UCSD-AML1 (cell line): ENCODE measurements around the gene RBP7.
A peak's percentile ranks its signal among the peaks of the same experiment; 100 is the strongest.
"Not testable (repeated sequence)": the region's sequence is repeated elsewhere in the genome, so short reads cannot be mapped to it uniquely, and the experiment has no call there.

ENCODE experiments used
- DNase-seq: peaks from one replicate; lab custom pipeline; 2025; ENCODE audit not compliant: unreplicated experiment; lab: John Stamatoyannopoulos, UW

Gene RBP7

GRCh38 chr1:10028956-10029500 is 32.0 kb downstream of the RBP7 start:
- not testable (repeated sequence) for DNase-seq

GRCh38 chr1:10031461-10031860 is 34.4 kb downstream of the RBP7 start:
- DNase-seq, result no peak

GRCh38 chr1:10032590-10033358 is 35.7 kb downstream of the RBP7 start, which contains the start of gene UBE4B:
UBE4B (plus strand) TSS chr1:10032958; CDS start chr1:10033671, 713 bp downstream.
- peak; percentile 99 for DNase-seq

GRCh38 chr1:10033359-10033845 is 36.4 kb downstream of the RBP7 start:
- no peak for DNase-seq

- DNase-seq, result no peak
These were observed 45.7 kb downstream of the RBP7 start for GRCh38 chr1:10042746-10043145.

GRCh38 chr1:10045480-10046355 is 48.7 kb downstream of the RBP7 start:
- DNase-seq, result no peak

GRCh38 chr1:10046356-10047085 is 49.5 kb downstream of the RBP7 start:
- DNase-seq, result no peak

GRCh38 chr1:10048601-10049000 is 51.6 kb downstream of the RBP7 start:
- DNase-seq, result no peak

- DNase-seq, result no peak
These were observed 53.6 kb downstream of the RBP7 start for GRCh38 chr1:10050611-10051010.

GRCh38 chr1:10051656-10052055 is 54.6 kb downstream of the RBP7 start:
- no peak for DNase-seq

GRCh38 chr1:10052347-10052746 is 55.3 kb downstream of the RBP7 start:
- no peak for DNase-seq

- no peak for DNase-seq
These were observed 57.4 kb downstream of the RBP7 start for GRCh38 chr1:10054465-10054864.

- DNase-seq, result no peak
These were observed 59.6 kb downstream of the RBP7 start for GRCh38 chr1:10056599-10056987.

GRCh38 chr1:10057343-10057742 is 60.3 kb downstream of the RBP7 start:
- DNase-seq, result no peak

GRCh38 chr1:10057796-10058195 is 60.8 kb downstream of the RBP7 start:
- no peak for DNase-seq

- no peak for DNase-seq
These were observed 62.3 kb downstream of the RBP7 start for GRCh38 chr1:10059342-10059718.

GRCh38 chr1:10060311-10061100 is 63.5 kb downstream of the RBP7 start:
- no peak for DNase-seq

GRCh38 chr1:10061276-10061675 is 64.2 kb downstream of the RBP7 start:
- no peak for DNase-seq

- no peak for DNase-seq
These were observed 66.8 kb downstream of the RBP7 start for GRCh38 chr1:10063878-10064277.
